ENCODE data around the gene ALOX12. TPM values are rescaled to one million over a fixed set of nuclear protein-coding genes. Genes with fewer than 3 reads are reported as not detected.
"Not testable (repeated sequence)": the region's sequence is repeated elsewhere in the genome, so short reads cannot be mapped to it uniquely, and the experiment has no call there.

The ALOX12 gene
- not detected for total RNA-seq

GRCh38 chr17:6995500-6996255, at the start of gene ALOX12:
Gene ALOX12, plus strand, starts transcription at chr17:6996049. Its CDS starts 69 bp downstream, at chr17:6996118.
- ChIA-PET CTCF (interaction anchor here (0.9 to 1.8 kb wide), 2 partner anchors 9 to 10 kb away, joined by 3 to 13 read pairs; no protein-coding TSS in a partner anchor), POLR2A (no interaction called here)
- no peak for DNase-seq
- Mint-ChIP-seq H3K9me3 (no peaks in the 10 kb centered on the region), H3K4me1 (no peaks in the 10 kb centered on the region), H3K36me3 (ENCODE audit: low read depth) (peaks cover 32% of the 10 kb centered on the region), H3K4me3 (no peak within 1 kb of the TSS), H3K27ac (no peak within 1 kb of the TSS), H3K27me3 (no peaks in the 10 kb centered on the region)

GRCh38 chr17:6947745-6948144, 48.1 kb upstream of the ALOX12 start:
- no peak for DNase-seq
- CTCF ChIA-PET = interaction anchor here (1.0 kb wide), 1 partner anchor 11 kb away, joined by 3 read pairs; no protein-coding TSS in a partner anchor
- no peaks in the 10 kb centered on the region for H3K9me3 Mint-ChIP-seq
- no peaks in the 10 kb centered on the region for H3K36me3 Mint-ChIP-seq (ENCODE audit: low read depth)
- POLR2A ChIA-PET = no interaction called here
- H3K4me3 Mint-ChIP-seq = no peak overlapping the region
- H3K27ac Mint-ChIP-seq = no peak overlapping the region
- no peaks in the 10 kb centered on the region for H3K27me3 Mint-ChIP-seq
- peaks cover 6% of the 10 kb centered on the region for H3K4me1 Mint-ChIP-seq

GRCh38 chr17:6948562-6948961, 47.3 kb upstream of the ALOX12 start:
- POLR2A ChIA-PET = no interaction called here
- CTCF ChIA-PET = no interaction called here
- peaks cover 6% of the 10 kb centered on the region for H3K4me1 Mint-ChIP-seq

GRCh38 chr17:6948976-6949375, 46.9 kb upstream of the ALOX12 start:
- no peak overlapping the region for H3K27ac Mint-ChIP-seq
- no peaks in the 10 kb centered on the region for H3K27me3 Mint-ChIP-seq
- peaks cover 6% of the 10 kb centered on the region for H3K4me1 Mint-ChIP-seq
- ChIA-PET CTCF (no interaction called here), POLR2A (no interaction called here)
- no peaks in the 10 kb centered on the region for H3K36me3 Mint-ChIP-seq (ENCODE audit: low read depth)
- H3K9me3 Mint-ChIP-seq = no peaks in the 10 kb centered on the region
- no peak overlapping the region for H3K4me3 Mint-ChIP-seq
- DNase-seq = no peak

More at GRCh38 chr17:6948562-6948961, 47.3 kb upstream of the ALOX12 start:
- Mint-ChIP-seq H3K9me3 (no peaks in the 10 kb centered on the region), H3K27ac (no peak overlapping the region), H3K4me3 (no peak overlapping the region), H3K36me3 (ENCODE audit: low read depth) (no peaks in the 10 kb centered on the region), H3K27me3 (no peaks in the 10 kb centered on the region)
- DNase-seq = no peak

- H3K4me1 Mint-ChIP-seq; CTCF ChIA-PET; H3K36me3 Mint-ChIP-seq (ENCODE audit: low read depth); DNase-seq; H3K4me3 Mint-ChIP-seq; H3K27me3 Mint-ChIP-seq; POLR2A ChIA-PET; H3K9me3 Mint-ChIP-seq; H3K27ac Mint-ChIP-seq: not testable (repeated sequence)
Observed at GRCh38 chr17:6950938-6951337, 44.9 kb upstream of the ALOX12 start.

GRCh38 chr17:6953689-6954088, 42.2 kb upstream of the ALOX12 start:
- CTCF ChIA-PET = no interaction called here
- Mint-ChIP-seq H3K4me3 (no peak overlapping the region), H3K4me1 (peaks cover 1% of the 10 kb centered on the region)

GRCh38 chr17:6959700-6960099, 36.1 kb upstream of the ALOX12 start:
- Mint-ChIP-seq H3K27ac (no peak overlapping the region), H3K9me3 (peaks cover 2% of the 10 kb centered on the region), H3K36me3 (ENCODE audit: low read depth) (no peaks in the 10 kb centered on the region), H3K4me1 (no peaks in the 10 kb centered on the region), H3K4me3 (no peak overlapping the region), H3K27me3 (peaks cover 16% of the 10 kb centered on the region)
- ChIA-PET POLR2A (no interaction called here), CTCF (interaction anchor here (1.2 kb wide), 1 partner anchor 14 kb away, joined by 3 read pairs; no protein-coding TSS in a partner anchor)
- no peak for DNase-seq

More at GRCh38 chr17:6953689-6954088, 42.2 kb upstream of the ALOX12 start:
- POLR2A ChIA-PET = no interaction called here
- Mint-ChIP-seq H3K9me3 (no peaks in the 10 kb centered on the region), H3K27me3 (no peaks in the 10 kb centered on the region), H3K27ac (no peak overlapping the region), H3K36me3 (ENCODE audit: low read depth) (no peaks in the 10 kb centered on the region)
- DNase-seq = no peak

GRCh38 chr17:6969323-6969726, 26.5 kb upstream of the ALOX12 start:
- no peaks in the 10 kb centered on the region for H3K9me3 Mint-ChIP-seq
- peaks cover 2% of the 10 kb centered on the region for H3K4me1 Mint-ChIP-seq
- H3K4me3 Mint-ChIP-seq = no peak overlapping the region
- ChIA-PET CTCF (no interaction called here), POLR2A (no interaction called here)
- DNase-seq = no peak
- H3K36me3 Mint-ChIP-seq (ENCODE audit: low read depth) = no peaks in the 10 kb centered on the region
- no peaks in the 10 kb centered on the region for H3K27me3 Mint-ChIP-seq
- no peak overlapping the region for H3K27ac Mint-ChIP-seq

- no peak overlapping the region for H3K4me3 Mint-ChIP-seq
- H3K4me1 Mint-ChIP-seq = peaks cover 2% of the 10 kb centered on the region
- H3K27me3 Mint-ChIP-seq = no peaks in the 10 kb centered on the region
- H3K9me3 Mint-ChIP-seq = no peaks in the 10 kb centered on the region
- ChIA-PET CTCF (interaction anchor here (0.6 kb wide), 1 partner anchor 427 kb away, joined by 4 read pairs; no protein-coding TSS in a partner anchor), POLR2A (no interaction called here)
- H3K36me3 Mint-ChIP-seq (ENCODE audit: low read depth) = no peaks in the 10 kb centered on the region
- H3K27ac Mint-ChIP-seq = no peak overlapping the region
- DNase-seq = no peak
Observed at GRCh38 chr17:6970992-6971391, 24.9 kb upstream of the ALOX12 start.

- H3K27me3 Mint-ChIP-seq; DNase-seq; POLR2A ChIA-PET; H3K4me3 Mint-ChIP-seq; H3K36me3 Mint-ChIP-seq (ENCODE audit: low read depth); H3K9me3 Mint-ChIP-seq; CTCF ChIA-PET; H3K27ac Mint-ChIP-seq: not testable (repeated sequence)
- peaks cover 20% of the 10 kb centered on the region for H3K4me1 Mint-ChIP-seq
Observed at GRCh38 chr17:6979440-6979839, 16.4 kb upstream of the ALOX12 start.

GRCh38 chr17:6981426-6981825, 14.4 kb upstream of the ALOX12 start:
- H3K4me1 Mint-ChIP-seq = peaks cover 20% of the 10 kb centered on the region
- ChIA-PET POLR2A (no interaction called here), CTCF (no interaction called here)
- peak overlapping the region; percentile 13 for H3K4me3 Mint-ChIP-seq
- H3K27ac Mint-ChIP-seq = no peak overlapping the region
- H3K27me3 Mint-ChIP-seq = peaks cover 5% of the 10 kb centered on the region
- no peaks in the 10 kb centered on the region for H3K36me3 Mint-ChIP-seq (ENCODE audit: low read depth)
- peaks cover 5% of the 10 kb centered on the region for H3K9me3 Mint-ChIP-seq
- peak; percentile 16 for DNase-seq

GRCh38 chr17:6985266-6985665, 10.6 kb upstream of the ALOX12 start:
- Mint-ChIP-seq H3K36me3 (ENCODE audit: low read depth) (no peaks in the 10 kb centered on the region), H3K27ac (no peak overlapping the region), H3K4me3 (no peak overlapping the region), H3K27me3 (peaks cover 3% of the 10 kb centered on the region), H3K4me1 (peaks cover 20% of the 10 kb centered on the region), H3K9me3 (peaks cover under 1% of the 10 kb centered on the region)
- DNase-seq = no peak
- ChIA-PET CTCF (interaction anchor here (0.7 to 1.8 kb wide), 2 partner anchors 11 to 758 kb away, joined by 3 read pairs; no protein-coding TSS in a partner anchor), POLR2A (no interaction called here)

GRCh38 chr17:6986676-6987075, 9.2 kb upstream of the ALOX12 start:
- Mint-ChIP-seq H3K27me3 (no peaks in the 10 kb centered on the region), H3K4me1 (peaks cover 10% of the 10 kb centered on the region), H3K9me3 (no peaks in the 10 kb centered on the region), H3K4me3 (no peak overlapping the region), H3K27ac (no peak overlapping the region), H3K36me3 (ENCODE audit: low read depth) (no peaks in the 10 kb centered on the region)
- CTCF ChIA-PET = interaction anchor here (0.6 to 1.8 kb wide), 2 partner anchors 10 to 25 kb away, joined by 3 read pairs; no protein-coding TSS in a partner anchor
- DNase-seq = no peak
- POLR2A ChIA-PET = no interaction called here

GRCh38 chr17:6989779-6990178, 6.1 kb upstream of the ALOX12 start:
- H3K4me1 Mint-ChIP-seq = no peaks in the 10 kb centered on the region
- no peak overlapping the region for H3K4me3 Mint-ChIP-seq
- H3K27ac Mint-ChIP-seq = no peak overlapping the region
- H3K27me3 Mint-ChIP-seq = no peaks in the 10 kb centered on the region
- CTCF ChIA-PET = interaction anchor here (1.2 kb wide), 1 partner anchor 20 kb away, joined by 3 read pairs; no protein-coding TSS in a partner anchor
- DNase-seq = no peak
- H3K9me3 Mint-ChIP-seq = no peaks in the 10 kb centered on the region
- peaks cover 6% of the 10 kb centered on the region for H3K36me3 Mint-ChIP-seq (ENCODE audit: low read depth)
- POLR2A ChIA-PET = no interaction called here

Data from activated CD4-positive, alpha-beta T cell treated with anti-CD3 and anti-CD28 coated beads, Interleukin-2, amount 10 ng/mL, durations not matched to agents 7 days and 5 days (primary cell).